Measurements from ENCODE around the gene COL13A1.

DNA sequence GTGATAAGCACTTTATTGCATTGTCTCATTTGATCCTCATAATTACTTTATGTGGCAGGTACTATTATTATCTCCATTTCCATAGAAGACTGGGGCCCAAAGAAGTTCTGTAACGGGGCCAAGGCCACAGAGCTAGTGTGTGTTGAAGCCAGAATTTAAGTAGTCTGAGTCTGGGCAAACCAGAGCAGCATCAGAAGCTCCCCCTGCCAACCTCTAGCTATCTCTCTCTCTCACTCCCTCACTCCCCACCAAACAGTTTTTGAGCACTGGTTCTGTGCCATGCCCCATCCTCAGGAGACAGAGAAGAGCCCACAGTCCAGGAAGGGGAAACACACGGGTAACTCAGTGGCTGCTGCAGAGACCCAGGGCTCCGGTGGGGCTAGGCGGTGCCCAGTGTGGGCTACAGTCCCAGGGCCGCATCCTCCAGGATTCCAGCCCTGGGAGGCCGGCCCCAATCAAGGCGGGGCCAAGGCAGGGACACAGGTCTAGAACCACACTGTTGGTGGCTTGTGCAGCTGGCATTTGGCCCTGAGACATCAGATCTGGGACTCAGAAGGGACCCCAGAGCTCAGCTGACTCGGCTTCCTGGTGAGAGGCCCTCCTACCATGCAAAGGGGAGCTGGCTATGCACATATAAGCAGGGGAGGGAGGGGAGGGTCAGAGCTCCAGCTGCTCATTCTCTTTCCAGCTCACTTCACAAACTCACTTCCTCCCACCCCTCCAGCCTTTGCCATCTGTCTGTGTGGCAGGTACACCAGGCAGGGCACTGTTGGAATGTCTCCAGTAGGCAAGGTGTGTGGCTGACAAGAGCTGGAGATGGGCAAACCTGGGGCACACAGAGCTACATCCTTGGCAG lies 34.4 kb downstream of the COL13A1 start:
- TF ChIP-seq EZH2phosphoT487 (IDR thresholded peaks at IDR 0.05; ENCODE audit: borderline replicate concordance) (no peak), CTCF (IDR thresholded peaks at IDR 0.05 in 2 of 3, conservative IDR thresholded peaks at IDR 0.05 in 1 of 3; ENCODE audit: borderline replicate concordance in 1 of 3, insufficient read depth in 1 of 3, low read depth in 2 of 3, low read length in 2 of 3) (no peak), POLR2AphosphoS5 (IDR thresholded peaks at IDR 0.05; ENCODE audit: low read depth, low read length) (no peak), POLR2A (IDR thresholded peaks at IDR 0.05; ENCODE audit: borderline replicate concordance, extremely low read depth, insufficient read depth, insufficient read length) (no peak)
